Body of pancreas (tissue), 4 donors: Measurements from ENCODE around the gene TMEM271.

ENCODE experiments used
- CTCF ChIP-seq, 7 experiments: fragments of 450-650 bp in 4 of 7; fragments of 200-600 bp in 3 of 7; sonication (generic) in 3 of 7; IDR thresholded peaks; one replicate each; pipeline ENCODE4 v1.5.1; 2016 to 2019; ENCODE audit warnings: antibody characterized with exemption in 7 of 7
- POLR2A ChIP-seq, 3 donors: fragments of 450-650 bp; IDR thresholded peaks; one replicate each; pipeline ENCODE4 v1.6.1; 2016; ENCODE audit warnings: antibody characterized with exemption in 3 of 3, mild to moderate bottlenecking in 2 of 3

- TF ChIP-seq CTCF (IDR thresholded peaks at IDR 0.05): no peak
- no peak for TF ChIP-seq POLR2A (IDR thresholded peaks at IDR 0.05)
Measured at GRCh38 chr4:583820-584219, 7.7 kb upstream of the TMEM271 start.
